ENCODE data around the gene SFMBT2. TPM values are rescaled to one million over a fixed set of nuclear protein-coding genes. Genes with fewer than 3 reads are reported as not detected.

Gene SFMBT2
- total RNA-seq, 6 experiments from 2014 or later = 1.4 to 3.4 (median 1.8) TPM

- H3K4me1 ChIP-seq = peaks cover 0 to 3% (median 0%) of the 10 kb centered on the region in 4 donors
- H3K27me3 ChIP-seq = no peaks in the 10 kb centered on the region
- no peaks in the 10 kb centered on the region for H3K36me3 ChIP-seq
- no peak overlapping the region for H3K4me3 ChIP-seq
- TF ChIP-seq CTCF (IDR thresholded peaks at IDR 0.05) = no peak
- WGBS (ENCODE audit: insufficient coverage, low coverage, low lambda C conversion rate, missing lambda C conversion rate) = 70% methylated on average over 11 of the region's 12 CpGs
- DNase-seq (no peak), ATAC-seq (no peak)
- no peak overlapping the region for H3K27ac ChIP-seq
- intact Hi-C loops (cut with DNase I) = no loop called here
- H3K9me3 ChIP-seq = no peaks in the 10 kb centered on the region
Observed at GRCh38 chr10:7441403-7442147, 30.7 kb upstream of the SFMBT2 start.

GRCh38 chr10:7439696-7440095 is 28.9 kb upstream of the SFMBT2 start:
- 76% methylated on average over 5 of the region's 7 CpGs for WGBS (ENCODE audit: insufficient coverage, low coverage, low lambda C conversion rate, missing lambda C conversion rate)
- Histone ChIP-seq H3K4me1 (peaks cover 0 to 3% (median 0%) of the 10 kb centered on the region in 4 donors), H3K4me3 (no peak overlapping the region), H3K27ac (no peak overlapping the region), H3K27me3 (no peaks in the 10 kb centered on the region), H3K9me3 (no peaks in the 10 kb centered on the region), H3K36me3 (no peaks in the 10 kb centered on the region)
- intact Hi-C loops (cut with DNase I) = no loop called here
- no peak for TF ChIP-seq CTCF (IDR thresholded peaks at IDR 0.05)
- ATAC-seq (no peak), DNase-seq (no peak)

GRCh38 chr10:7438196-7438986 is 27.6 kb upstream of the SFMBT2 start:
- intact Hi-C loops (cut with DNase I) = no loop called here
- no peak for ATAC-seq
- WGBS (ENCODE audit: insufficient coverage, low coverage, low lambda C conversion rate, missing lambda C conversion rate) = 38% methylated on average over 18 of the region's 19 CpGs
- Histone ChIP-seq H3K27me3 (no peaks in the 10 kb centered on the region), H3K9me3 (no peaks in the 10 kb centered on the region), H3K4me1 (peaks cover 0 to 3% (median 0%) of the 10 kb centered on the region in 4 donors), H3K36me3 (no peaks in the 10 kb centered on the region), H3K27ac (no peak overlapping the region), H3K4me3 (no peak overlapping the region)
- TF ChIP-seq POLR2A (IDR thresholded peaks at IDR 0.05) = no peak
- TF ChIP-seq CTCF (IDR thresholded peaks at IDR 0.05) = no peak
- no peak for DNase-seq

- Histone ChIP-seq H3K9me3 (no peaks in the 10 kb centered on the region), H3K36me3 (no peaks in the 10 kb centered on the region), H3K4me1 (peaks cover 0 to 3% (median 0%) of the 10 kb centered on the region in 4 donors), H3K4me3 (no peak overlapping the region), H3K27ac (no peak overlapping the region), H3K27me3 (no peaks in the 10 kb centered on the region)
- WGBS (ENCODE audit: insufficient coverage, low coverage, low lambda C conversion rate, missing lambda C conversion rate) = 64% methylated on average over 3 of the region's 3 CpGs
- intact Hi-C loops (cut with DNase I) = no loop called here
- DNase-seq = no peak
- TF ChIP-seq POLR2A (IDR thresholded peaks at IDR 0.05) = no peak
- TF ChIP-seq CTCF (IDR thresholded peaks at IDR 0.05) = no peak
- ATAC-seq = peak in 2 of 4 donors; percentile 16 to 37
Observed at GRCh38 chr10:7436490-7437100, 25.8 kb upstream of the SFMBT2 start.

All from right lobe of liver (tissue), 6 donors.